HEK293 (cell line): ENCODE data around the gene CCDC86.

Experiments used
- CTCF ChIA-PET: fragments of 350-600 bp; formaldehyde crosslinking; extraction: SDS; loops from one replicate; lab custom pipeline; 2021; ENCODE audit warnings: antibody characterized with exemption; lab: Yijun Ruan, JAX
- POLR2A ChIA-PET: fragments of 300-600 bp; formaldehyde crosslinking; extraction: SDS; loops from one replicate; lab custom pipeline; 2020; ENCODE audit warnings: antibody characterized with exemption, inconsistent platforms; lab: Yijun Ruan, JAX
- H3K27ac ChIP-seq: fragments of 200-500 bp; sonication (Bioruptor generic); 2 replicates; pipeline ENCODE4 v1.5.1; 2014; ENCODE audit warnings: low read depth, low read length, control low read depth, inconsistent platforms; ENCODE audit errors: extremely low read depth
- H3K36me3 ChIP-seq, 2 experiments: fragments of 200-500 bp in 1 of 2; sonication (Bioruptor generic) in 1 of 2; 1 replicate in 1 of 2; 2 replicates in 1 of 2; pipeline ENCODE4 v1.5.1; 2014 to 2017; ENCODE audit warnings: inconsistent platforms in 2 of 2, low read length in 2 of 2; ENCODE audit not compliant: control insufficient read depth in 2 of 2, insufficient read depth in 1 of 2
- H3K4me1 ChIP-seq: fragments of 200-500 bp; sonication (Bioruptor generic); 2 replicates; pipeline ENCODE4 v1.5.1; 2014; ENCODE audit warnings: mild to moderate bottlenecking, low read length, inconsistent platforms; ENCODE audit not compliant: control insufficient read depth, insufficient read depth
- H3K4me3 ChIP-seq: 2 replicates; pipeline ENCODE4 v1.5.1; 2011; ENCODE audit warnings: low read depth, mild to moderate bottlenecking, control low read depth, low read length, moderate library complexity
- H3K9me3 ChIP-seq: fragments of 200-500 bp; sonication (Bioruptor generic); 2 replicates; pipeline ENCODE4 v1.5.1; 2014; ENCODE audit warnings: low read depth, low read length, inconsistent platforms; ENCODE audit not compliant: control insufficient read depth, insufficient read depth
- HIC1 ChIP-seq: fragments of 450-650 bp; formaldehyde crosslinking; IDR thresholded peaks from 2 replicates; pipeline ENCODE4 v1.5.1; 2016; ENCODE audit warnings: missing biosample characterization, missing genetic modification characterization
- HOXC10 ChIP-seq: sonication (generic); formaldehyde crosslinking; IDR thresholded peaks from 2 replicates; pipeline ENCODE4 v1.8.1; 2023; ENCODE audit warnings: mild to moderate bottlenecking, missing genetic modification reagents
- KLF1 ChIP-seq: fragments of 450-650 bp; formaldehyde crosslinking; IDR thresholded peaks from 2 replicates; pipeline ENCODE4 v1.5.1; 2016; ENCODE audit warnings: missing biosample characterization, missing genetic modification characterization
- KLF8 ChIP-seq: fragments of 450-650 bp; formaldehyde crosslinking; IDR thresholded peaks from 2 replicates; pipeline ENCODE4 v1.5.1; 2016; ENCODE audit warnings: missing biosample characterization, missing genetic modification characterization
- PRDM4 ChIP-seq: fragments of 450-650 bp; formaldehyde crosslinking; IDR thresholded peaks from 2 replicates; pipeline ENCODE4 v1.5.1; 2017; ENCODE audit warnings: missing biosample characterization, missing genetic modification characterization
- SCRT1 ChIP-seq: fragments of 450-650 bp; formaldehyde crosslinking; IDR thresholded peaks from 2 replicates; pipeline ENCODE4 v1.5.1; 2016; ENCODE audit warnings: missing biosample characterization, missing genetic modification characterization, borderline replicate concordance
- SP2 ChIP-seq: fragments of 450-650 bp; formaldehyde crosslinking; IDR thresholded peaks from 2 replicates; pipeline ENCODE4 v1.5.1; 2016; ENCODE audit warnings: missing biosample characterization, missing genetic modification characterization
- TSHZ1 ChIP-seq: fragments of 450-650 bp; formaldehyde crosslinking; IDR thresholded peaks from 2 replicates; pipeline ENCODE4 v1.5.1; 2016; ENCODE audit warnings: missing biosample characterization, missing genetic modification characterization, borderline replicate concordance
- ZBTB20 ChIP-seq: fragments of 450-650 bp; formaldehyde crosslinking; IDR thresholded peaks from 2 replicates; pipeline ENCODE4 v1.5.1; 2016; ENCODE audit warnings: missing biosample characterization, missing genetic modification characterization
- ZBTB7A ChIP-seq: fragments of 450-650 bp; formaldehyde crosslinking; IDR thresholded peaks from 2 replicates; pipeline ENCODE4 v1.5.1; 2016; ENCODE audit warnings: low read depth, missing biosample characterization, missing genetic modification characterization
- ZFP37 ChIP-seq: fragments of 450-650 bp; formaldehyde crosslinking; IDR thresholded peaks from 2 replicates; pipeline ENCODE4 v1.5.1; 2016; ENCODE audit warnings: missing biosample characterization, missing genetic modification characterization
- ZNF140 ChIP-seq: fragments of 450-650 bp; formaldehyde crosslinking; IDR thresholded peaks from 2 replicates; pipeline ENCODE4 v1.5.1; 2016; ENCODE audit warnings: missing biosample characterization, missing genetic modification characterization
- ZNF184 ChIP-seq: fragments of 450-650 bp; IDR thresholded peaks from 2 replicates; pipeline ENCODE4 v1.5.1; 2018; ENCODE audit warnings: missing biosample characterization, mild to moderate bottlenecking, missing genetic modification characterization
- ZNF23 ChIP-seq: fragments of 450-650 bp; formaldehyde crosslinking; IDR thresholded peaks from 2 replicates; pipeline ENCODE4 v1.5.1; 2016; ENCODE audit warnings: missing biosample characterization, missing genetic modification characterization, borderline replicate concordance
- ZNF248 ChIP-seq: fragments of 450-650 bp; formaldehyde crosslinking; IDR thresholded peaks from 2 replicates; pipeline ENCODE4 v1.5.1; 2017; ENCODE audit warnings: missing biosample characterization, missing genetic modification characterization
- ZNF404 ChIP-seq: fragments of 450-650 bp; formaldehyde crosslinking; IDR thresholded peaks from 2 replicates; pipeline ENCODE4 v1.5.1; 2017; ENCODE audit warnings: missing biosample characterization, missing genetic modification characterization
- ZNF423 ChIP-seq: fragments of 450-650 bp; formaldehyde crosslinking; IDR thresholded peaks from 2 replicates; pipeline ENCODE4 v1.5.1; 2016; ENCODE audit warnings: missing biosample characterization, missing genetic modification characterization
- ZNF514 ChIP-seq: fragments of 450-650 bp; formaldehyde crosslinking; IDR thresholded peaks from 2 replicates; pipeline ENCODE4 v1.5.1; 2016; ENCODE audit warnings: missing biosample characterization, missing genetic modification characterization
- ZNF521 ChIP-seq: fragments of 450-650 bp; formaldehyde crosslinking; IDR thresholded peaks from 2 replicates; pipeline ENCODE4 v1.5.1; 2017; ENCODE audit warnings: missing biosample characterization, mild to moderate bottlenecking, missing genetic modification characterization
- ZNF530 ChIP-seq: fragments of 450-650 bp; formaldehyde crosslinking; IDR thresholded peaks from 2 replicates; pipeline ENCODE4 v1.5.1; 2016; ENCODE audit warnings: low read depth, missing biosample characterization, missing genetic modification characterization
- ZNF623 ChIP-seq: fragments of 450-650 bp; formaldehyde crosslinking; IDR thresholded peaks from 2 replicates; pipeline ENCODE4 v1.5.1; 2016; ENCODE audit warnings: missing biosample characterization, missing genetic modification characterization
- ZNF664 ChIP-seq: fragments of 450-650 bp; formaldehyde crosslinking; IDR thresholded peaks from 2 replicates; pipeline ENCODE4 v1.5.1; 2016; ENCODE audit warnings: missing biosample characterization, missing genetic modification characterization
- ZNF670 ChIP-seq: fragments of 450-650 bp; formaldehyde crosslinking; IDR thresholded peaks from 2 replicates; pipeline ENCODE4 v1.5.1; 2016; ENCODE audit warnings: missing biosample characterization, missing genetic modification characterization, low read depth
- ZNF701 ChIP-seq: fragments of 450-650 bp; formaldehyde crosslinking; IDR thresholded peaks from 2 replicates; pipeline ENCODE4 v1.5.1; 2016; ENCODE audit warnings: missing biosample characterization, missing genetic modification characterization
- ZNF747 ChIP-seq: fragments of 450-650 bp; formaldehyde crosslinking; IDR thresholded peaks from 2 replicates; pipeline ENCODE4 v1.5.1; 2016; ENCODE audit warnings: missing biosample characterization, missing genetic modification characterization
- ZNF76 ChIP-seq: fragments of 450-650 bp; formaldehyde crosslinking; IDR thresholded peaks from 2 replicates; pipeline ENCODE4; 2016; ENCODE audit warnings: low read depth, missing biosample characterization, missing genetic modification characterization, borderline replicate concordance
- ZNF776 ChIP-seq: fragments of 450-650 bp; formaldehyde crosslinking; IDR thresholded peaks from 2 replicates; pipeline ENCODE4 v1.5.0; 2017; ENCODE audit warnings: missing biosample characterization, missing genetic modification characterization, borderline replicate concordance
- ZNF785 ChIP-seq: fragments of 450-650 bp; formaldehyde crosslinking; IDR thresholded peaks from 2 replicates; pipeline ENCODE4 v1.5.1; 2016; ENCODE audit warnings: missing biosample characterization, missing genetic modification characterization
- ZNF791 ChIP-seq: fragments of 450-650 bp; formaldehyde crosslinking; IDR thresholded peaks from 2 replicates; pipeline ENCODE4 v1.5.1; 2016; ENCODE audit warnings: missing biosample characterization, missing genetic modification characterization
- ZSCAN16 ChIP-seq: fragments of 450-650 bp; formaldehyde crosslinking; IDR thresholded peaks from 2 replicates; pipeline ENCODE4 v1.5.1; 2016; ENCODE audit warnings: missing biosample characterization, missing genetic modification characterization
- ZSCAN23 ChIP-seq: fragments of 450-650 bp; formaldehyde crosslinking; IDR thresholded peaks from 2 replicates; pipeline ENCODE4 v1.5.1; 2016; ENCODE audit warnings: missing biosample characterization, missing genetic modification characterization

The CCDC86 gene

GRCh38 chr11:60836866-60837515 lies 4.9 kb upstream of the CCDC86 start:
- no peaks in the 10 kb centered on the region for H3K4me1 ChIP-seq
- H3K4me3 ChIP-seq, result no peak overlapping the region
- no peaks in the 10 kb centered on the region for H3K36me3 ChIP-seq
- H3K9me3 ChIP-seq, result no peaks in the 10 kb centered on the region
- POLR2A ChIA-PET, result no interaction called here
- no peak overlapping the region for H3K27ac ChIP-seq
- TF ChIP-seq ZNF776 (no peak), ZNF670 (tag by site-specific recombination) (no peak), ZNF423 (tag by site-specific recombination) (no peak), ZNF521 (no peak), ZNF785 (no peak), ZNF701 (no peak), KLF1 (tag by site-specific recombination) (no peak), ZNF23 (tag by site-specific recombination) (no peak), KLF8 (tag by site-specific recombination) (no peak), ZFP37 (no peak), ZNF664 (tag by site-specific recombination) (no peak), ZNF248 (no peak), ZNF404 (tag by site-specific recombination) (no peak), ZNF514 (tag by site-specific recombination) (no peak), ZBTB20 (tag by site-specific recombination) (no peak), ZNF140 (tag by site-specific recombination) (no peak), ZNF623 (no peak)
- CTCF ChIA-PET, result interaction anchor here (0.5 to 1.4 kb wide), 3 partner anchors 51 to 221 kb away, joined by 3 to 5 read pairs (median 4); no protein-coding TSS in a partner anchor

GRCh38 chr11:60838132-60838531 lies 3.8 kb upstream of the CCDC86 start:
- TF ChIP-seq HOXC10 (CRISPR knock-in tag), result no peak
- no peak for TF ChIP-seq ZSCAN23 (tag by site-specific recombination)
- no peak for TF ChIP-seq ZNF76 (tag by site-specific recombination)
- no peak for TF ChIP-seq ZNF791 (tag by site-specific recombination)
- TF ChIP-seq ZNF184 (tag by site-specific recombination), result no peak
- TF ChIP-seq ZSCAN16, result no peak
- no peak for TF ChIP-seq PRDM4 (tag by site-specific recombination)
- TF ChIP-seq TSHZ1, result no peak
- TF ChIP-seq SCRT1 (tag by site-specific recombination), result no peak
- no peak for TF ChIP-seq ZNF423 (tag by site-specific recombination)
- TF ChIP-seq ZNF747 (tag by site-specific recombination), result no peak
- no peak for TF ChIP-seq HIC1 (tag by site-specific recombination)
- TF ChIP-seq ZNF776, result no peak
- no peak for TF ChIP-seq ZBTB7A (tag by site-specific recombination)
- no peak for TF ChIP-seq SP2 (tag by site-specific recombination)
- no peak for TF ChIP-seq ZNF530 (tag by site-specific recombination)
- Histone ChIP-seq H3K27ac (no peak overlapping the region), H3K4me1 (no peaks in the 10 kb centered on the region), H3K36me3 (no peaks in the 10 kb centered on the region), H3K4me3 (no peak overlapping the region), H3K9me3 (no peaks in the 10 kb centered on the region)
- CTCF ChIA-PET, result interaction anchor here (1.0 kb wide), 1 partner anchor 49 kb away, joined by 5 read pairs; no protein-coding TSS in a partner anchor
- POLR2A ChIA-PET, result no interaction called here
